HS-5 (cell line): Measurements from ENCODE around the gene SH3PXD2A.
"Not testable (repeated sequence)": the region's sequence is repeated elsewhere in the genome, so short reads cannot be mapped to it uniquely, and the experiment has no call there.

Experiments
- DNase-seq: peaks from one replicate; pipeline ENCODE4 v3.0.0-alpha.2; 2012; ENCODE audit warnings: low read depth

SH3PXD2A gene

GRCh38 chr10:103643381-103643780 lies 212.0 kb downstream of the SH3PXD2A start:
- no peak for DNase-seq

- DNase-seq = no peak
These were observed 214.1 kb downstream of the SH3PXD2A start for GRCh38 chr10:103641326-103641725.

- no peak for DNase-seq
These were observed 214.8 kb downstream of the SH3PXD2A start for GRCh38 chr10:103640436-103641181.

- no peak for DNase-seq
These were observed 216.4 kb downstream of the SH3PXD2A start for GRCh38 chr10:103638948-103639347.

GRCh38 chr10:103637927-103638557 lies 217.3 kb downstream of the SH3PXD2A start:
- DNase-seq = no peak

- no peak for DNase-seq
These were observed 218.4 kb downstream of the SH3PXD2A start for GRCh38 chr10:103637011-103637410.

- no peak for DNase-seq
These were observed 218.9 kb downstream of the SH3PXD2A start for GRCh38 chr10:103636492-103636891.

- no peak for DNase-seq
These were observed 219.8 kb downstream of the SH3PXD2A start for GRCh38 chr10:103635580-103635979.

- DNase-seq = no peak
These were observed 221.5 kb downstream of the SH3PXD2A start for GRCh38 chr10:103633846-103634245.

- DNase-seq = not testable (repeated sequence)
These were observed 222.5 kb downstream of the SH3PXD2A start for GRCh38 chr10:103632871-103633270.

- no peak for DNase-seq
These were observed 223.1 kb downstream of the SH3PXD2A start for GRCh38 chr10:103632247-103632642.

GRCh38 chr10:103630156-103630555 lies 225.2 kb downstream of the SH3PXD2A start:
- DNase-seq = no peak

- DNase-seq = no peak
These were observed 225.8 kb downstream of the SH3PXD2A start for GRCh38 chr10:103629581-103629980.

GRCh38 chr10:103627893-103628292 lies 227.5 kb downstream of the SH3PXD2A start:
- no peak for DNase-seq

GRCh38 chr10:103627111-103627892 lies 228.1 kb downstream of the SH3PXD2A start:
- DNase-seq = no peak

- DNase-seq = no peak
These were observed 229.2 kb downstream of the SH3PXD2A start for GRCh38 chr10:103626178-103626577.

GRCh38 chr10:103622935-103623574 lies 232.3 kb downstream of the SH3PXD2A start:
- DNase-seq = no peak

GRCh38 chr10:103622286-103622685 lies 233.1 kb downstream of the SH3PXD2A start:
- no peak for DNase-seq

- DNase-seq = no peak
These were observed 233.6 kb downstream of the SH3PXD2A start for GRCh38 chr10:103621783-103622125.

- no peak for DNase-seq
These were observed 234.2 kb downstream of the SH3PXD2A start for GRCh38 chr10:103620891-103621782.

GRCh38 chr10:103620352-103620740 lies 235.0 kb downstream of the SH3PXD2A start:
- no peak for DNase-seq
